ENCODE measurements around the gene RPP30.
A peak's percentile ranks its signal among the peaks of the same experiment; 100 is the strongest.

DNA sequence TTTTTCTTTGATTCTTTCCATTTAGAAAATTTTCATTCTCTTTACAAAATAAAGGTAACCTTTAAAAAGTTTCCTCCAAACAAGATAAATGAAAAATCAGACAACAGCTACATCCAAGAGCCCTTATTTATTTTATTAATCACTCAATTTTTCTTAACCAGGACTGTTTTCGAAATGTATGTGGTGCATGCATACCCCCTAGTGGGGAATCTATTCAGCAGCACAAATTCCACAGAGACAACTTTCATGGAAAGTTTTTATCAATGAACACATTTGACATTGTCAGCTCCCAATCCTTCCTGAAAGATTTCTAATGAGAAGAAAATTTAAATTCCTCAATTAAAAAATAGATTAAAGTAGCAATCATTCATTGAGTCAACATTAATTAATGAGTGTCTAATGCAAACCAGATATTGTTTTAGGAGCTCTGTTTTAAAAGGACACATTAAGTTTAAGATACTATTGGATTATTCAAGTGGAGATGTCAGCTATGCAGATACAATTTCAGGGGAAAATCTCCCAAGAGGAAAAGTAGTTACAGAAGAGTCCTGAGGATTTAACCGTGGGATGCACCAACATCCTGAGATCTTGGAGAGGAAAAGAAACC is 8.8 kb upstream of the RPP30 start:
- TF ChIP-seq, protein P1, sequence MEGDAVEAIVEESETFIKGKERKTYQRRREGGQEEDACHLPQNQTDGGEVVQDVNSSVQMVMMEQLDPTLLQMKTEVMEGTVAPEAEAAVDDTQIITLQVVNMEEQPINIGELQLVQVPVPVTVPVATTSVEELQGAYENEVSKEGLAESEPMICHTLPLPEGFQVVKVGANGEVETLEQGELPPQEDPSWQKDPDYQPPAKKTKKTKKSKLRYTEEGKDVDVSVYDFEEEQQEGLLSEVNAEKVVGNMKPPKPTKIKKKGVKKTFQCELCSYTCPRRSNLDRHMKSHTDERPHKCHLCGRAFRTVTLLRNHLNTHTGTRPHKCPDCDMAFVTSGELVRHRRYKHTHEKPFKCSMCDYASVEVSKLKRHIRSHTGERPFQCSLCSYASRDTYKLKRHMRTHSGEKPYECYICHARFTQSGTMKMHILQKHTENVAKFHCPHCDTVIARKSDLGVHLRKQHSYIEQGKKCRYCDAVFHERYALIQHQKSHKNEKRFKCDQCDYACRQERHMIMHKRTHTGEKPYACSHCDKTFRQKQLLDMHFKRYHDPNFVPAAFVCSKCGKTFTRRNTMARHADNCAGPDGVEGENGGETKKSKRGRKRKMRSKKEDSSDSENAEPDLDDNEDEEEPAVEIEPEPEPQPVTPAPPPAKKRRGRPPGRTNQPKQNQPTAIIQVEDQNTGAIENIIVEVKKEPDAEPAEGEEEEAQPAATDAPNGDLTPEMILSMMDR (IDR thresholded peaks at IDR 0.05): peak; percentile 72
- TF ChIP-seq EZH2 (IDR thresholded peaks at IDR 0.05) (no peak), EZH2phosphoT487 (IDR thresholded peaks at IDR 0.05) (no peak)
